ENCODE results near the gene ULK1. TPM values are rescaled to one million over a fixed set of nuclear protein-coding genes. Genes with fewer than 3 reads are reported as not detected.
"Not testable (repeated sequence)": the region's sequence is repeated elsewhere in the genome, so short reads cannot be mapped to it uniquely, and the experiment has no call there.

Gene ULK1
- total and polyA plus RNA-seq, 4 experiments from 2014 or later = 0.08 to 55.7 (median 23.8) TPM

DNA sequence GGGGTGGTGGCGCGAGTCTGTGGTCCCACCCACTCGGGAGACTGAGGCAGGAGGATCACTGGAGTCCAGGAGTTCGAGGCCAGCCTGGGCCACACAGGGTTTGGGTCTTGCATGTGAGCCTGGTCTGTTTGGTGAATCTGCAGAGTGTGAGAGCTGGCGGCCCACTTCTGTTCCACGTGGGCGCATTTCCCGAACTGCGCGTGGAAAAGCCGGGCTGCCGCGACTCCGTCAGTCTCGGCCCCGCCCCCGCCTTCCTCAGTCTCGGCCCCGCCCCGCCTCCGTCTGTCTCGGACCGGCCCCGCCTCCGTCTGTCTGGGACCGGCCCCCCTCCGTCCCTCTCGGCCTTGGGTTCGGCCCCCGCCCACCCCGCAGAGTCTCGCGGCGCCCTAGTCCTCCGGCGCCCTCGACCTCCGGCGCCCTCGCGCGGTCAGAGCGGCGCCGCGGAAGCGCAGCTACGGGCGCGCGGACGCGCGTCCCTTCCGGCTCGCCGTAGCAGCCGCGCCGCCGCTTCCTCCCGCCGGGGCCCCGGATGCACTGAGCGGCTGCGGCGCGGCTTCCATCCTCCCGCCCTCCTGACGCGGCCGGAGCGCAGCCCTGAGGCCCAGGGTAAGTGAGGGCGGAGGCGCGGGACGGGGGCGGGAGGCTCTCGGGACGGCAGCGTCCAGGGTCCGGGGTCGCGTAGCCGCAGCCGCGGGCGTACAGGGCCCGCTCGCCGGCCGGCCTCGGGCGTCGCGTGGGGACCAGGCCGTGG, 55.2 kb downstream of the ULK1 start, which contains the start of gene EP400:
Gene EP400, plus strand, starts transcription at position 512 of the 751 bp plus-strand sequence. CDS start 10,678 bp downstream, outside the sequence.
- peak; percentile 86 to 92 (median 90) for DNase-seq
- Mint-ChIP-seq H3K27ac (peak within 1 kb of the TSS; percentile 92 to 97 (median 95)), H3K4me3 (peak within 1 kb of the TSS; percentile 91 to 95 (median 94)), H3K4me1 (peaks cover 24 to 55% (median 37%) of the 10 kb centered on the region in 4 donors), H3K27me3 (no peaks in the 10 kb centered on the region), H3K9me3 (no peaks in the 10 kb centered on the region), H3K36me3 (peaks cover 4 to 12% of the 10 kb centered on the region in 2 donors)
- ChIA-PET POLR2A (ENCODE audit: partially characterized antibody) (interaction anchor here (0.6 to 3.2 kb wide), 8 partner anchors 10 to 239 kb away, joined by 3 to 38 read pairs (median 4); partner anchors contain the start of genes PUS1 and SFSWAP), CTCF (ENCODE audit: partially characterized antibody) (interaction anchor here (1.0 to 1.1 kb wide), 3 partner anchors 85 to 844 kb away, joined by 3 to 4 read pairs (median 3); no protein-coding TSS in a partner anchor)
- intact Hi-C loops (cut with micrococcal nuclease) = loop anchor here (1.0 kb wide), 4 partner anchors 20 to 238 kb away; partner anchors contain the start of genes PUS1, SFSWAP and ULK1
- Histone ChIP-seq H3K9me3 (ENCODE audit: control insufficient read depth in 1 of 2, low read length in 2 of 2) (no peaks in the 10 kb centered on the region), H3K27ac (ENCODE audit: low read depth, low read length) (peak within 1 kb of the TSS; percentile 79), H3K27me3 (ENCODE audit: insufficient read depth, low read length) (no peaks in the 10 kb centered on the region), H3K4me3 (ENCODE audit: low read length in 2 of 2) (peak within 1 kb of the TSS; percentile 52 to 75), H3K4me1 (ENCODE audit: insufficient read depth, low read length) (peaks cover 50% of the 10 kb centered on the region), H3K36me3 (ENCODE audit: insufficient read depth, low read length) (no peaks in the 10 kb centered on the region)

DNA sequence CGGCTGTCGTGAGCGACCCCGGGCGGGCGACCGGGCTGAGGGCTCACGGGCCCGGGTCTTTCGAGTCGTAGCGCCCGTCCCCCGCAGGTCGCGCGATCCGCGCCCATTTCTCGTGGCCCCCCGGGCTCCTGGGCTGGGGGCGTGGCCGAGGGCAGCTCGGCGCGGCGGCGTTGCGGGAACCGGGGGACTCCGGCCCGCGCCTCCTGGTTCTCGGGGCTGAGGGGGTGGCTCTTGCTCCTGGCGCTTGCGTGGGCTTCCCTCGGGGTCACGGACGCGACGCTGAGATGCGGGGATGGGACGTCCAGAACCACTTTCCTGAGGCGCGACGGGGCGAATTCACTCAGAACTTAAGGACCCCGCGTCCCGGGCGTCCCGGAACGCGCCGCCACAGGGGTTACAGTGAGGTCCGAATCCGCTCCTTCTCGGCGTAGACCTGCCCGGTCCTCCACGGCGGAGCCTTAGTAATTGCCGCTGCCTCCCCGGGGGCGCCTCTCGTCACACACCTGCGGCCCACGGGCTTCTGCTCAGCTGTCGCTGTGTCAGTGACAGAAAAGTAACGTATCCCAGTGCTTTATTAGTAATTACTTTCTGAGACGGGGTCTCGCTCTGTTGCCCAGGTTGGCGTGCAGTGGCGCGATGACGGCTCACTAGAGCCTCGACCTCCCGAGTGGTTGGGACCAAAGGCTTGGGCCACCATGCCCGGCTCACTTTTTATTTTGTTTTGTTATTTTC, 55.9 kb downstream of the ULK1 start:
- Histone ChIP-seq H3K4me1 (ENCODE audit: insufficient read depth, low read length) (peaks cover 50% of the 10 kb centered on the region), H3K36me3 (ENCODE audit: insufficient read depth, low read length) (no peaks in the 10 kb centered on the region), H3K27me3 (ENCODE audit: insufficient read depth, low read length) (no peaks in the 10 kb centered on the region), H3K27ac (ENCODE audit: low read depth, low read length) (peak overlapping the region; percentile 79), H3K4me3 (ENCODE audit: low read length in 2 of 2) (peak overlapping the region; percentile 52 to 75), H3K9me3 (ENCODE audit: control insufficient read depth in 1 of 2, low read length in 2 of 2) (no peaks in the 10 kb centered on the region)
- H3K27me3 Mint-ChIP-seq = no peaks in the 10 kb centered on the region
- peaks cover 25 to 55% (median 38%) of the 10 kb centered on the region in 4 donors for H3K4me1 Mint-ChIP-seq
- H3K9me3 Mint-ChIP-seq = no peaks in the 10 kb centered on the region
- peak overlapping the region; percentile 91 to 95 (median 94) for H3K4me3 Mint-ChIP-seq
- DNase-seq = peak in 4 of 5 donors; percentile 13 to 51 (median 28)
- peak overlapping the region; percentile 91 to 96 (median 94) for H3K27ac Mint-ChIP-seq
- H3K36me3 Mint-ChIP-seq = peaks cover 0 to 9% of the 10 kb centered on the region in 2 donors
- CTCF ChIA-PET (ENCODE audit: partially characterized antibody) = interaction anchor here (1.0 kb wide), 2 partner anchors 86 to 99 kb away, joined by 3 read pairs; no protein-coding TSS in a partner anchor
- intact Hi-C loops (cut with micrococcal nuclease) = no loop called here
- POLR2A ChIA-PET (ENCODE audit: partially characterized antibody) = interaction anchor here (0.9 to 3.2 kb wide), 7 partner anchors 12 to 414 kb away, joined by 3 to 38 read pairs (median 4); partner anchors contain the start of genes PUS1 and SFSWAP

DNA sequence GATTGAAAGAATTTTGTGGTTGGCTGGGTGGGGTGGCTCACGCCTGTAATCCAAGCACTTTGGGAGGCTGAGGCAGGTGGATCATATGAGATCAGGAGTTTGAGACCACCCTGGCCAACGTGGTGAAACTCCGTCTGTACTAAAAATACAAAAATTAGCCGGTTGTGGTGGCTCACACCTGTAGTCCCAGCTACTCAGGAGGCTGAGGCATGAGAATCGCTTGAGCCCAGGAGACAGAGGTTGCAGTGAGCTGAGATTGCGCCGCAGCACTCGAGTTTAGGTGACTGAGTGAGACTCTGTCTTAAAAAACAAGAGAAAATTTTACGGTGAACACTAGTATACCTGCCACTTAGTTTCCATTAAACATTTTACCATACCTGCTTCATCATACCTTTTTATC, 59.4 kb downstream of the ULK1 start:
- Mint-ChIP-seq H3K27ac (peak overlapping the region in 2 of 7 donors; percentile 52 to 68), H3K4me1 (peaks cover 36 to 67% (median 46%) of the 10 kb centered on the region in 4 donors), H3K36me3 (peaks cover 0 to 13% of the 10 kb centered on the region in 2 donors)
- POLR2A ChIA-PET (ENCODE audit: partially characterized antibody); intact Hi-C loops (cut with micrococcal nuclease); DNase-seq; H3K4me3 ChIP-seq (ENCODE audit: low read length in 2 of 2); H3K4me3 Mint-ChIP-seq; H3K9me3 Mint-ChIP-seq; H3K27me3 ChIP-seq (ENCODE audit: insufficient read depth, low read length); H3K27me3 Mint-ChIP-seq; H3K9me3 ChIP-seq (ENCODE audit: control insufficient read depth in 1 of 2, low read length in 2 of 2); H3K36me3 ChIP-seq (ENCODE audit: insufficient read depth, low read length); H3K27ac ChIP-seq (ENCODE audit: low read depth, low read length): not testable (repeated sequence)
- H3K4me1 ChIP-seq (ENCODE audit: insufficient read depth, low read length) = peaks cover 62% of the 10 kb centered on the region
- CTCF ChIA-PET (ENCODE audit: partially characterized antibody) = interaction anchor here (1.4 kb wide), 1 partner anchor 9 kb away, joined by 7 read pairs; no protein-coding TSS in a partner anchor

DNA sequence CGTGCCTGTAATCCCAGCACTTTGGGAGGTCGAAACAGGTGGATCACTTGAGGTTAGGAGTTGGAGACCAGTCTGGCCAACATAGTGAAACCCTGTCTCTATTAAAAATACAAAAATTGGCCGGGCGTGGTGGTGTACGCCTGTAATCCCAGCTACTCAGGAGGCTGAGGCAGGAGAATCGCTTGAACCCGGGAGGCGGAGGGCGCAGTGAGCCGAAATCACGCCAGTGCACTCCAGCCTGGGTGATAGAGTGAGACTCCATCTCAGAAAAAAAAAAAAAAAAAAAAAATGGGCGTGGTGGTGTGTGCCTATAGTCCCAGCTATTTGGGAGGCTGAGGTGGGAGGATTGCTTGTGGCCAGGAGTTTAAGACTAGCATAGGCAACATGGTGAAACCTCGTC, 60.0 kb downstream of the ULK1 start:
- H3K4me3 ChIP-seq (ENCODE audit: low read length in 2 of 2); DNase-seq; H3K27ac ChIP-seq (ENCODE audit: low read depth, low read length); H3K27me3 Mint-ChIP-seq; H3K27ac Mint-ChIP-seq; H3K36me3 ChIP-seq (ENCODE audit: insufficient read depth, low read length); CTCF ChIA-PET (ENCODE audit: partially characterized antibody); intact Hi-C loops (cut with micrococcal nuclease); H3K9me3 Mint-ChIP-seq; H3K9me3 ChIP-seq (ENCODE audit: control insufficient read depth in 1 of 2, low read length in 2 of 2); H3K27me3 ChIP-seq (ENCODE audit: insufficient read depth, low read length); H3K4me3 Mint-ChIP-seq; POLR2A ChIA-PET (ENCODE audit: partially characterized antibody): not testable (repeated sequence)
- peaks cover 39 to 67% (median 48%) of the 10 kb centered on the region in 4 donors for H3K4me1 Mint-ChIP-seq
- H3K36me3 Mint-ChIP-seq = peaks cover 0 to 17% of the 10 kb centered on the region in 2 donors
- H3K4me1 ChIP-seq (ENCODE audit: insufficient read depth, low read length) = peaks cover 62% of the 10 kb centered on the region

DNA sequence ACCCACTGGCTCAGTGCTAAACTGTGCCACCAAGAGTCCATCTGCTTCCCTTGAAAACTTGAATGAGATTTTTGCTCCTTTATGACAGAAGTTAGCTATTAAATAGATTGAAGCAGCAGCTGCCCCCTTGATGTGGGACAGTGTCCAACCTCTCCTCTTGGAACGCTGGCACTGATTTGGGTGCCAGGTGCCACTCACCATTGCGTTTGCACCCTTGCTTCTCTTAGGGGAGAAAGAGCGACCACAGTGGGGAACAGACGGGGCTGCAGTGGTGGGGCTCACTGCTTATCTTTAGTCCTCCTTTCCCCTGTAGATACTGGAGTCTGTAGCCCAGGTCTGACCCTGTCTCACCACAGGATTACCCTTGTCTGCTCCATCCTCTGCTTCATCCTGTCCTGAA, 64.7 kb downstream of the ULK1 start:
- no peak for DNase-seq
- H3K27me3 ChIP-seq (ENCODE audit: insufficient read depth, low read length) = no peaks in the 10 kb centered on the region
- H3K9me3 Mint-ChIP-seq = no peaks in the 10 kb centered on the region
- peak overlapping the region in 5 of 7 donors; percentile 27 to 86 (median 72) for H3K27ac Mint-ChIP-seq
- H3K4me3 Mint-ChIP-seq = peak overlapping the region in 1 of 8 donors; percentile 21
- H3K9me3 ChIP-seq (ENCODE audit: control insufficient read depth in 1 of 2, low read length in 2 of 2) = no peaks in the 10 kb centered on the region
- H3K36me3 Mint-ChIP-seq = peaks cover 14 to 32% of the 10 kb centered on the region in 2 donors
- peaks cover 52% of the 10 kb centered on the region for H3K4me1 ChIP-seq (ENCODE audit: insufficient read depth, low read length)
- no peak overlapping the region for H3K4me3 ChIP-seq (ENCODE audit: low read length in 2 of 2)
- H3K36me3 ChIP-seq (ENCODE audit: insufficient read depth, low read length) = peaks cover 6% of the 10 kb centered on the region
- peaks cover 45 to 66% (median 57%) of the 10 kb centered on the region in 4 donors for H3K4me1 Mint-ChIP-seq
- no peak overlapping the region for H3K27ac ChIP-seq (ENCODE audit: low read depth, low read length)
- POLR2A ChIA-PET (ENCODE audit: partially characterized antibody) = interaction anchor here (0.6 to 1.4 kb wide), 2 partner anchors 10 to 66 kb away, joined by 3 to 8 read pairs; partner anchors contain the start of gene EP400
- H3K27me3 Mint-ChIP-seq = no peaks in the 10 kb centered on the region
- intact Hi-C loops (cut with micrococcal nuclease) = no loop called here
- CTCF ChIA-PET (ENCODE audit: partially characterized antibody) = no interaction called here

DNA sequence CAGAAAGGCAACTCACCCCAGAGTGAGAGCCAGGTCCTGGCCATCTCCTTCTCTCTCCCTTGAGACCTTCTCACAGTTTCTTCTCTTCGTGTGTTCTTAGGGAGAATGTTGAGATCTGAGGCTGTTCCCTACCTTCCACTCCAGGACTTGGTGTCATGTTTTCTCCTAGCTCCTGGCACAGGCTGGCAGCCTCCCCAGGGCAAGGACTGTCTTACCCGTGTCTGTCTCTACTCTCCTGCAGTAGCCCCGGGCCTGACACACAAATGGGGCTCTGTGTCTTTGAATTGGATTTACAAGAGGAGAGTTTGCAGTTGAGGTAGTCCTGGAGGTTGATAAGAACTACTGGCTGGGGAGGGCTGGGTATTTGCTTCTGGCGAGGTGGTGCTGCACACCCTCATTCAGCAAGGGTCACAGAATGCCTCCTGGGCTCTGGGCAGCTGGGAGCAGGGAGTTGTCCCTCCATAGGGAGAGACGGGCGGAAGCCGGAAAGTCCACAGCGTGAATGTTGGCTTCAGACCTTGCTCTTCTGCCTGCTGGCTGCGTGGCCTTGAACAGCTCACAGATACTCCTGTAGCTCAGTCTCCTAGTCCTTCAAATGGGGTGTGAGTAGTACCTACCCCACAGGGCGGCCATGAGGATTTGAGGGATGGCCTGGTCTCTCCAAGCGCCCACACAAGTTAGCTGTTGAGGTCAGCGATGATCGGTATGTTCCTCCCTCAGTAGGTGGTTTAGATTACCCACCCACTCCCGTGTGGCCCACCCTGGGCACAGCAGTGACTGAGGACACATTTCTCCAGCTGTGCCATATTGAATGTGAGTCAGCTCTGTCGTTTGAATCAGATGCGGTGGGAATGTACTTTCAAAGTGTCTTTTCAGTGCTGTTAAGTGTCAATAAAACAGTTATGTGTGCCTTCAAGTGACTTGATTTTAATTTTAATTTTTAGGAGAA, 65.5 kb downstream of the ULK1 start:
- H3K4me1 Mint-ChIP-seq = peaks cover 49 to 72% (median 61%) of the 10 kb centered on the region in 4 donors
- CTCF ChIA-PET (ENCODE audit: partially characterized antibody) = no interaction called here

More for the DNA sequence above, 65.5 kb downstream of the ULK1 start:
- Mint-ChIP-seq H3K9me3 (no peaks in the 10 kb centered on the region), H3K36me3 (peaks cover 14 to 33% of the 10 kb centered on the region in 2 donors), H3K27ac (peak overlapping the region in 6 of 7 donors; percentile 15 to 86 (median 74)), H3K27me3 (no peaks in the 10 kb centered on the region), H3K4me3 (peak overlapping the region in 1 of 8 donors; percentile 21)
- Histone ChIP-seq H3K36me3 (ENCODE audit: insufficient read depth, low read length) (peaks cover 6% of the 10 kb centered on the region), H3K9me3 (ENCODE audit: control insufficient read depth in 1 of 2, low read length in 2 of 2) (no peaks in the 10 kb centered on the region), H3K4me3 (ENCODE audit: low read length in 2 of 2) (no peak overlapping the region), H3K4me1 (ENCODE audit: insufficient read depth, low read length) (peaks cover 53% of the 10 kb centered on the region), H3K27ac (ENCODE audit: low read depth, low read length) (no peak overlapping the region), H3K27me3 (ENCODE audit: insufficient read depth, low read length) (no peaks in the 10 kb centered on the region)
- no peak for DNase-seq
- POLR2A ChIA-PET (ENCODE audit: partially characterized antibody) = interaction anchor here (0.6 to 1.4 kb wide), 2 partner anchors 10 to 66 kb away, joined by 3 to 8 read pairs; partner anchors contain the start of gene EP400
- intact Hi-C loops (cut with micrococcal nuclease) = no loop called here
